ENCODE results near the gene IL17REL. TPM values are rescaled to one million over a fixed set of nuclear protein-coding genes. Genes with fewer than 3 reads are reported as not detected.

Gene IL17REL
- polyA plus RNA-seq, 3 donors, result not detected

GRCh38 chr22:49995361-49996118, 17.0 kb downstream of the IL17REL start:
- Mint-ChIP-seq H3K4me1 (peaks cover 11% of the 10 kb centered on the region), H3K9me3 (peaks cover 6 to 14% (median 11%) of the 10 kb centered on the region in 7 donors), H3K36me3 (no peaks in the 10 kb centered on the region), H3K27ac (no peak overlapping the region), H3K4me3 (no peak overlapping the region), H3K27me3 (ENCODE audit: low read depth in 3 of 3) (peaks cover 4 to 17% (median 6%) of the 10 kb centered on the region in 3 donors)
- H3K79me2 ChIP-seq (ENCODE audit: insufficient read depth, low read length), result no peaks in the 10 kb centered on the region
- peaks cover 5 to 8% of the 10 kb centered on the region in 2 donors for H3K4me1 ChIP-seq (ENCODE audit: control insufficient read depth in 1 of 2, insufficient read depth in 2 of 2, low read length in 2 of 2)
- H3K4me3 ChIP-seq (replicated peaks in 1 of 3; ENCODE audit: low read depth in 2 of 3, low read length in 3 of 3), result no peak overlapping the region
- peaks cover 8 to 9% of the 10 kb centered on the region in 2 donors for H3K9me3 ChIP-seq (replicated peaks in 1 of 2; ENCODE audit: control insufficient read depth in 1 of 2, insufficient read depth in 1 of 2, low read length in 2 of 2)
- H3K36me3 ChIP-seq (replicated peaks in 1 of 2; ENCODE audit: control insufficient read depth in 1 of 2, insufficient read depth in 2 of 2, low read length in 2 of 2), result no peaks in the 10 kb centered on the region
- H2AFZ ChIP-seq (ENCODE audit: insufficient read depth, low read depth, low read length, poor library complexity, severe bottlenecking), result no peak overlapping the region
- TF ChIP-seq CTCF (IDR thresholded peaks at IDR 0.05), result no peak
- peaks cover 0 to 14% of the 10 kb centered on the region in 2 donors for H3K27me3 ChIP-seq (ENCODE audit: control insufficient read depth in 2 of 2, insufficient read depth in 2 of 2, low read length in 2 of 2)
- no peak overlapping the region for H3K9ac ChIP-seq (ENCODE audit: insufficient read depth, low read length, poor library complexity, severe bottlenecking)
- no peaks in the 10 kb centered on the region for H4K20me1 ChIP-seq (ENCODE audit: insufficient read depth, low read length)
- WGBS (ENCODE audit: insufficient coverage), result 94% methylated on average over 6 of the region's 10 CpGs
- no peak for DNase-seq
- H3K27ac ChIP-seq (ENCODE audit: low read depth in 1 of 2, low read length in 2 of 2), result no peak overlapping the region
- no peak overlapping the region for H3K4me2 ChIP-seq (replicated peaks; ENCODE audit: extremely low read depth, low read length, poor library complexity, severe bottlenecking)
- intact Hi-C loops (cut with micrococcal nuclease), result no loop called here

GRCh38 chr22:49995041-49995360, 17.6 kb downstream of the IL17REL start:
- intact Hi-C loops (cut with micrococcal nuclease), result no loop called here
- WGBS (ENCODE audit: insufficient coverage), result 77% methylated on average over 3 of the region's 3 CpGs
- H3K36me3 ChIP-seq (replicated peaks in 1 of 2; ENCODE audit: control insufficient read depth in 1 of 2, insufficient read depth in 2 of 2, low read length in 2 of 2), result no peaks in the 10 kb centered on the region
- no peaks in the 10 kb centered on the region for H4K20me1 ChIP-seq (ENCODE audit: insufficient read depth, low read length)
- peak overlapping the region in 1 of 7 donors; percentile 41 for H3K27ac Mint-ChIP-seq
- DNase-seq, result no peak
- no peak overlapping the region for H3K9ac ChIP-seq (ENCODE audit: insufficient read depth, low read length, poor library complexity, severe bottlenecking)
- H3K27me3 Mint-ChIP-seq (ENCODE audit: low read depth in 3 of 3), result peaks cover 7 to 14% (median 8%) of the 10 kb centered on the region in 3 donors
- H3K4me2 ChIP-seq (replicated peaks; ENCODE audit: extremely low read depth, low read length, poor library complexity, severe bottlenecking), result no peak overlapping the region
- H3K9me3 Mint-ChIP-seq, result peaks cover 9 to 19% (median 17%) of the 10 kb centered on the region in 7 donors
- H2AFZ ChIP-seq (ENCODE audit: insufficient read depth, low read depth, low read length, poor library complexity, severe bottlenecking), result no peak overlapping the region
- no peak overlapping the region for H3K4me3 ChIP-seq (replicated peaks in 1 of 3; ENCODE audit: low read depth in 2 of 3, low read length in 3 of 3)
- H3K4me1 ChIP-seq (ENCODE audit: control insufficient read depth in 1 of 2, insufficient read depth in 2 of 2, low read length in 2 of 2), result peaks cover 5 to 8% of the 10 kb centered on the region in 2 donors
- H3K9me3 ChIP-seq (replicated peaks in 1 of 2; ENCODE audit: control insufficient read depth in 1 of 2, insufficient read depth in 1 of 2, low read length in 2 of 2), result peaks cover 8 to 13% of the 10 kb centered on the region in 2 donors
- H3K79me2 ChIP-seq (ENCODE audit: insufficient read depth, low read length), result no peaks in the 10 kb centered on the region
- no peak overlapping the region for H3K27ac ChIP-seq (ENCODE audit: low read depth in 1 of 2, low read length in 2 of 2)
- TF ChIP-seq CTCF (IDR thresholded peaks at IDR 0.05), result no peak
- peaks cover 11% of the 10 kb centered on the region for H3K4me1 Mint-ChIP-seq
- peaks cover 0 to 9% of the 10 kb centered on the region in 2 donors for H3K27me3 ChIP-seq (ENCODE audit: control insufficient read depth in 2 of 2, insufficient read depth in 2 of 2, low read length in 2 of 2)
- H3K4me3 Mint-ChIP-seq, result no peak overlapping the region
- H3K36me3 Mint-ChIP-seq, result peaks cover 0 to 4% of the 10 kb centered on the region in 2 donors

Measured in CD14-positive monocyte (primary cell).